GM18498 (cell line): ENCODE measurements around the gene CHRNA10.

ENCODE experiments used
- ATAC-seq: cut with Tn5 transposase; IDR thresholded peaks from one replicate; pipeline ENCODE4 v1.9.1; 2021; ENCODE audit warnings: mild to moderate bottlenecking, moderate library complexity; ENCODE audit not compliant: unreplicated experiment

Gene CHRNA10, protein sequence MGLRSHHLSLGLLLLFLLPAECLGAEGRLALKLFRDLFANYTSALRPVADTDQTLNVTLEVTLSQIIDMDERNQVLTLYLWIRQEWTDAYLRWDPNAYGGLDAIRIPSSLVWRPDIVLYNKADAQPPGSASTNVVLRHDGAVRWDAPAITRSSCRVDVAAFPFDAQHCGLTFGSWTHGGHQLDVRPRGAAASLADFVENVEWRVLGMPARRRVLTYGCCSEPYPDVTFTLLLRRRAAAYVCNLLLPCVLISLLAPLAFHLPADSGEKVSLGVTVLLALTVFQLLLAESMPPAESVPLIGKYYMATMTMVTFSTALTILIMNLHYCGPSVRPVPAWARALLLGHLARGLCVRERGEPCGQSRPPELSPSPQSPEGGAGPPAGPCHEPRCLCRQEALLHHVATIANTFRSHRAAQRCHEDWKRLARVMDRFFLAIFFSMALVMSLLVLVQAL

DNA sequence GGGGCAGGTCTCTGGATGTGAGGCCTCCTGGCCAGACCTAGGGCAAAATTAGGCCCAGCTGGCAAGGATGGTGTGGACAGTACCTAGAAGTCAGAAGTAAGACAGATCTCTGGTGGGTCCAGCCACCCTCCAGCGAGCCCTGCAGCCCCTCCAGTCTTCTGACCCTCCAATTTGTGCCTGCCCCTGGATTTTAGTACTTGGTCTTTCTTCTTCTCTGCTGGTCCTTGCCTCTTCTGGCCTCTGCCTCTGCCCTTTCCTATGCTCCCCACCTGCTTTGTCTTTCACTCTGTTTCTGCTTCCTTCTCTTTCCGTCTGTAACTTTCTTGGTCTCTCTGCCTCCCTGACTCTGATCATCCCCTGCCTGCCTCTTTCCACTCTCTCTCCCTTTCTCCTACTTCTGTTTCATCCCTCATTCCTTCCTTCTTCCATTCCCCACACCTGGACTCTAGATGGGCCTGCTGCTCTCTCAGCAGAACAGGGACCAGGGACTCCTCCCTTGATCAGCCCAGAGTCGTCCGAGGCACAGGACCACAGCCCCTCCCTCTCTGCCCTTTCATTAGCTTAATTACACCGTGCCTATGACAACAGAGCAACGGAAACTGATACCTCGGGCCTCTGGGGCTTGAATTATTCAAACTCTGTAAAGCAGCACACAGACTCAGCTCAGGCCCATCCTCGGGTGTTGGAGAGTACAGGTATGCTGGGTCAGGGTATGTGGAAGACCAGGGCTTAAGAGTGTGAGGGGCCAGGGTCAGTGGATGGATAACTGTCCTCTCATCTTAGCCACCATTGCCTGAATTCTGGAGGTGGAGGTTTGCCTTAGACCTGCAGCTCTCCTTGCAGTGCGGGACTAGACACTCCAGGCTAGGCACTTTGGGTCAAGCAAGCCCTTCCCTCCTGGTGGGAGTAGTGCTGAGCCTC lies at the start of gene CHRNA10:
CHRNA10 (minus strand) TSS at position 51 of the 921 bp plus-strand sequence. CDS start 72 bp downstream, outside the sequence.
- ATAC-seq: no peak

- no peak for ATAC-seq
Measured at GRCh38 chr11:3712274-3712673, 41.1 kb upstream of the CHRNA10 start.

- no peak for ATAC-seq
Measured at GRCh38 chr11:3710485-3711259, 39.5 kb upstream of the CHRNA10 start.

- no peak for ATAC-seq
Measured at GRCh38 chr11:3709977-3710376, 38.8 kb upstream of the CHRNA10 start.

- no peak for ATAC-seq
Measured at GRCh38 chr11:3707176-3707575, 36.0 kb upstream of the CHRNA10 start.

GRCh38 chr11:3703383-3703782 lies 32.2 kb upstream of the CHRNA10 start:
- ATAC-seq: no peak

GRCh38 chr11:3700910-3701309 lies 29.7 kb upstream of the CHRNA10 start:
- ATAC-seq: no peak

DNA sequence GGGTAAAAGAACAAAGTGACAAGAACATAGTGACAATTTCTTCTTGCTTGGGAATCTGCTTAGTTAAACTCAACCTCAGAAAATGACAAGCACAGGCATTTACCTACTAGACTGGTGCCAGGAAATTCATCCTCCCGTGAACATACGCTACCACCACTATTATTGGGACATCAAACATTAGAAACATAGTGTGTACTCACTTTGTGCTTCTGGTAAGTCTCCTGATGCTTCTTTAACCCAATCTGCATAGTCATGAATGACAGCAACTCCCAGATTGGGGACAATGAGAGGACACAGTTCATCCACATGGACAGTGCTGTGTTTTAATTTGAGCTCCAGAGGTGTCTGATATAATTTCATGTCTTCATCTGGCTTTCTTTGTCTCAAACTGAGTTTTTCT lies 29.2 kb upstream of the CHRNA10 start:
- no peak for ATAC-seq

GRCh38 chr11:3686751-3687150 lies 15.6 kb upstream of the CHRNA10 start:
- ATAC-seq: no peak

DNA sequence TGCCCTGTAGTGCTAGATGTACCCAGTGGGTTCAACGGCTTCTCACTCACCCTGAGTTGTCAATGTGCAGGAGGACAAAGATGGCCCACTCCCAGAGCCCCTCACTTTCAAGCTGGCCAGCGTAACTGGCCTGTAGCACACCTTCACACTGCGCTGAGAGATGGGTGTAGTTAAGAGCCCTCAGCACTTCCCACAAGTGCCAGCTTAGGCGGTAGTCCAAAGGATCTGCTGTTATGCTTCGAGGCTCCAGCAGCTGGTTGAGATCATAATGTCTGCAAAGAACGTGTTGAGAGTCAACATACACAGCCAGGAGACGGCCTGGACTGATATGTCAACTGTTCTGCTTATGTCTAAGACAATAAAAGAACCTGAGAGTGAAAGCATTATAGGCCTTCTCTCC lies 14.7 kb upstream of the CHRNA10 start:
- ATAC-seq: no peak

GRCh38 chr11:3684819-3685172 lies 13.6 kb upstream of the CHRNA10 start:
- no peak for ATAC-seq

GRCh38 chr11:3684129-3684818 lies 13.1 kb upstream of the CHRNA10 start:
- ATAC-seq: no peak

GRCh38 chr11:3683039-3683438 lies 11.9 kb upstream of the CHRNA10 start:
- ATAC-seq: no peak

- ATAC-seq: no peak
Measured at GRCh38 chr11:3679077-3679476, 7.9 kb upstream of the CHRNA10 start.

GRCh38 chr11:3675971-3676370 lies 4.8 kb upstream of the CHRNA10 start:
- no peak for ATAC-seq

DNA sequence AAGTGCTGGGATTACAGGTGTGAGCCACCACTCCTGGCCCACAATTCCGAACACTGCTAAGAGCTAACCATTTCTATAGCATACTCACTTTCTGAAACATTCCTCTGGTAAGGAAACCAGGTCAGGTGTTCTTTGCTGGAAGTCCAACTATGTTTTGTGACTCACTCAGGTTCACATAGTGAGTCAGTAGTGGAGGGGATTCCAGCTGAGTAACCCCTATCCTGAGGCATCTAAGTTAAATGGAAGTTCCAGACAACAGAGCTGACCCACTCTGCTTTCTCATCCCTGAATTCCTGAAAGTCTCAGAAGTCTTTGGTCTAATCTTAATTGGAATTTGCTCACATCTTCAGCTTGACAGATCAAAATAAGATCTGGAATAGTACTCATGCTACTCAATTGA lies 3.0 kb upstream of the CHRNA10 start:
- ATAC-seq: no peak

GRCh38 chr11:3669742-3670183 lies 1.4 kb downstream of the CHRNA10 start:
- no peak for ATAC-seq

DNA sequence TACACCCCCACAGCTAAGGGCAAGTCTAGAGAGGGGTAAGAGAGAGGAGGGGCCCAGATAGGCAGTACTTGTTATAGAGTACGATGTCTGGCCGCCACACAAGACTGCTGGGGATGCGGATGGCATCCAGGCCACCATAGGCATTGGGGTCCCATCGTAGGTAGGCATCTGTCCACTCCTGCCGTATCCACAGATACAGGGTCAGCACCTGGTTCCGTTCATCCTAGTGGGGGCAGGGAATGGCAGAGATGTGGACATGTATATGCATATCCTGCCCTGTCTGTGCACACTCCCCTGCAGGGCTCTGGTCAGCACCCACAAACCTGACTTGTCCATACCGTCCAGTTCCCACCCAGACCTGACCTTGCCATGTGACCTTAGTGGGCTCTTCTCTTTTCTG lies 2.1 kb downstream of the CHRNA10 start:
- no peak for ATAC-seq

- ATAC-seq: no peak
Measured at GRCh38 chr11:3667149-3668035, 3.8 kb downstream of the CHRNA10 start.
